Measurements from ENCODE around the gene LCE6A. TPM values are rescaled to one million over a fixed set of nuclear protein-coding genes. Genes with fewer than 3 reads are reported as not detected.

Gene LCE6A
- total RNA-seq, 2 donors from 2014 or later, result not detected

- no peaks in the 10 kb centered on the region for H3K9me3 ChIP-seq
- no peak for DNase-seq
- H3K4me3 ChIP-seq, result no peak overlapping the region
- H3K27ac ChIP-seq, result no peak overlapping the region
- intact Hi-C loops (cut with DNase I), result no loop called here
- TF ChIP-seq, protein P1, sequence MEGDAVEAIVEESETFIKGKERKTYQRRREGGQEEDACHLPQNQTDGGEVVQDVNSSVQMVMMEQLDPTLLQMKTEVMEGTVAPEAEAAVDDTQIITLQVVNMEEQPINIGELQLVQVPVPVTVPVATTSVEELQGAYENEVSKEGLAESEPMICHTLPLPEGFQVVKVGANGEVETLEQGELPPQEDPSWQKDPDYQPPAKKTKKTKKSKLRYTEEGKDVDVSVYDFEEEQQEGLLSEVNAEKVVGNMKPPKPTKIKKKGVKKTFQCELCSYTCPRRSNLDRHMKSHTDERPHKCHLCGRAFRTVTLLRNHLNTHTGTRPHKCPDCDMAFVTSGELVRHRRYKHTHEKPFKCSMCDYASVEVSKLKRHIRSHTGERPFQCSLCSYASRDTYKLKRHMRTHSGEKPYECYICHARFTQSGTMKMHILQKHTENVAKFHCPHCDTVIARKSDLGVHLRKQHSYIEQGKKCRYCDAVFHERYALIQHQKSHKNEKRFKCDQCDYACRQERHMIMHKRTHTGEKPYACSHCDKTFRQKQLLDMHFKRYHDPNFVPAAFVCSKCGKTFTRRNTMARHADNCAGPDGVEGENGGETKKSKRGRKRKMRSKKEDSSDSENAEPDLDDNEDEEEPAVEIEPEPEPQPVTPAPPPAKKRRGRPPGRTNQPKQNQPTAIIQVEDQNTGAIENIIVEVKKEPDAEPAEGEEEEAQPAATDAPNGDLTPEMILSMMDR (IDR thresholded peaks at IDR 0.05), result no peak
- no peaks in the 10 kb centered on the region for H3K27me3 ChIP-seq
- H3K36me3 ChIP-seq, result no peaks in the 10 kb centered on the region
- no peak overlapping the region for H3K9ac ChIP-seq (ENCODE audit: low read depth in 2 of 2, low read length in 2 of 2)
- no peaks in the 10 kb centered on the region for H3K4me1 ChIP-seq
These were observed 17.5 kb downstream of the LCE6A start for GRCh38 chr1:152860129-152860528.

DNA sequence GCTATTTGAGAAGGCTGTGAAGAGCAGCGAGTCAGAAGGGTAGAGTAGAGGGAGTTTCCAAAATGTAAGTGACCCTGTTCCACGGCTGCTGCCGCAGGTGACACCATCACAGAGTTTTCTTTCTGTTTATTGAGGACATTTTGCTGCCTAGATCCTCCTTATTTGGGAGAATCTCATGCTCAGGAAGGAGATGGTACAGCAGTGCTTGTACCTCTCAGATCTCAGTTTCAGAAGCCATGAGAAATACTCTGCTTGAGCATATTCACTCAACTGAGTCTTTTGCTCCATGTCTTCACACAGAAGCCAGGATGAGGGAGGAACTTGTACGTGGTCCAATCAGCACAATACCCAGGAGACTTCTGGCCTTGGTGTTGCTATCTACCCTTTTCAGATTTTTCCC, 18.7 kb downstream of the LCE6A start:
- TF ChIP-seq, protein P1 (IDR thresholded peaks at IDR 0.05), result no peak
- H3K9me3 ChIP-seq, result no peaks in the 10 kb centered on the region
- H3K9ac ChIP-seq (ENCODE audit: low read depth in 2 of 2, low read length in 2 of 2), result no peak overlapping the region
- H3K36me3 ChIP-seq, result no peaks in the 10 kb centered on the region
- intact Hi-C loops (cut with DNase I), result no loop called here
- no peaks in the 10 kb centered on the region for H3K27me3 ChIP-seq
- no peak overlapping the region for H3K4me3 ChIP-seq
- no peaks in the 10 kb centered on the region for H3K4me1 ChIP-seq
- no peak for DNase-seq
- no peak overlapping the region for H3K27ac ChIP-seq

DNA sequence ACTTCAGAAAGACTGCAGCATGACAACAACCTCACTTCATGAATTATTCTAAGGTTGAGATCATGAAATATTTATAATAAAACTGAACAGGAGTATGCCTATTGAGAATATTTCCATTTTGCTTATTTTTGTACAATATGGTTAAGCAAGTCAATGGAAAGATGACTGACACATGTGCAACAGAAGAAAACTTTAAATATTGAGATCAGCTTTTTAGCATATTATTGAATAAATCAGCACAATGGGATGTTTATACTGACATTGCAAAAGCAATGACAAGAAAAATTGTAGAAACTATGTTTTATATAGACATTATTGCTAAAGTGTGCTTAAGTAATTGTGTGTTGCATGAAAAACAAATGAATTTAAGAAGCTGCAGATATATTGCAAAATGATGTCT, 21.8 kb downstream of the LCE6A start:
- DNase-seq, result no peak
- Histone ChIP-seq H3K27me3 (no peaks in the 10 kb centered on the region), H3K9ac (ENCODE audit: low read depth in 2 of 2, low read length in 2 of 2) (no peak overlapping the region), H3K4me3 (no peak overlapping the region), H3K4me1 (no peaks in the 10 kb centered on the region), H3K9me3 (no peaks in the 10 kb centered on the region), H3K36me3 (no peaks in the 10 kb centered on the region), H3K27ac (no peak overlapping the region)
- intact Hi-C loops (cut with DNase I), result no loop called here
- TF ChIP-seq, protein P1 (IDR thresholded peaks at IDR 0.05), result no peak

DNA sequence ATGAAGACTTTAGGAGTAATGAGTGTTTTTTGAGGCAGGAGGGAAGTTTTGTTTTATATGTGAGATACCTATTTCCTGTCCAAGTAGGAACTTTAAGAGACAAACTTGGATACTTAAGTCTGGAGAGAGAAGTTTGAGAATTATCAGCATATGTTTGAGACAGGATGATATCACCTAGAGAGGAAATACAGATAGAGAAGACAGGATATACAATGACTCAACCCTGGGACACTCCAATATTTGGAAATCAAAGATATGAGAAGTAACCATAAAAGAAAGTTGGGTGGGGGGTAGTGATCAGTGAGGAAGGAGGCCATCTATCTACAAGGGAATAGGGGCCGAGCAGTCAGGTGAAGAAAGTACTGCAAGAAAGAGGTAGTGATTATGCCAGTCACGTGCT, 23.7 kb downstream of the LCE6A start:
- H3K36me3 ChIP-seq, result no peaks in the 10 kb centered on the region
- H3K27me3 ChIP-seq, result no peaks in the 10 kb centered on the region
- no peak overlapping the region for H3K4me3 ChIP-seq
- TF ChIP-seq, protein P1 (IDR thresholded peaks at IDR 0.05), result no peak
- no peak overlapping the region for H3K9ac ChIP-seq (ENCODE audit: low read depth in 2 of 2, low read length in 2 of 2)
- DNase-seq, result no peak
- intact Hi-C loops (cut with DNase I), result no loop called here
- H3K9me3 ChIP-seq, result no peaks in the 10 kb centered on the region
- H3K27ac ChIP-seq, result no peak overlapping the region
- no peaks in the 10 kb centered on the region for H3K4me1 ChIP-seq

GRCh38 chr1:152869808-152870419, 27.3 kb downstream of the LCE6A start:
- no peaks in the 10 kb centered on the region for H3K27me3 ChIP-seq
- intact Hi-C loops (cut with DNase I), result loop anchor here (10.0 kb wide), 1 partner anchor 355 kb away; no protein-coding TSS in a partner anchor
- H3K9ac ChIP-seq (ENCODE audit: low read depth in 2 of 2, low read length in 2 of 2), result no peak overlapping the region
- no peaks in the 10 kb centered on the region for H3K9me3 ChIP-seq
- TF ChIP-seq, protein P1 (IDR thresholded peaks at IDR 0.05), result peak; percentile 53
- no peaks in the 10 kb centered on the region for H3K36me3 ChIP-seq
- H3K4me1 ChIP-seq, result no peaks in the 10 kb centered on the region
- H3K27ac ChIP-seq, result no peak overlapping the region
- no peak overlapping the region for H3K4me3 ChIP-seq
- peak; percentile 69 for DNase-seq
